Mononuclear cell (primary cell): Measurements from ENCODE around the gene PCDHGC5. TPM values are rescaled to one million over a fixed set of nuclear protein-coding genes. Genes with fewer than 3 reads are reported as not detected.
A peak's percentile ranks its signal among the peaks of the same experiment; 100 is the strongest.

ENCODE experiments used
- H3K27me3 ChIP-seq: 2 replicates; pipeline ENCODE4 v1.6.0; 2011; ENCODE audit warnings: low read length, control low read depth; ENCODE audit not compliant: insufficient read depth
- H3K4me1 ChIP-seq: 2 replicates; pipeline ENCODE4 v1.5.1; 2011; ENCODE audit warnings: mild to moderate bottlenecking, low read length, control low read depth; ENCODE audit not compliant: insufficient read depth
- H3K4me3 ChIP-seq: 2 replicates; pipeline ENCODE4 v1.5.1; 2011; ENCODE audit warnings: mild to moderate bottlenecking, low read length, moderate library complexity
- H3K9me3 ChIP-seq: 2 replicates; pipeline ENCODE4 v1.5.1; 2011; ENCODE audit warnings: low read depth, mild to moderate bottlenecking, control low read depth, low read length
- total RNA-seq: library from RNA; depleted of rRNA; stranded (reverse); fragments of >200 nt; gene quantifications from one replicate; pipeline ENCODE4 v1.2.3, GENCODE V29; 2012

PCDHGC5 gene
- total RNA-seq, 1 donor = not detected

- no peaks in the 10 kb centered on the region for H3K4me1 ChIP-seq
- no peak overlapping the region for H3K4me3 ChIP-seq
- no peaks in the 10 kb centered on the region for H3K27me3 ChIP-seq
- no peaks in the 10 kb centered on the region for H3K9me3 ChIP-seq
Observed at GRCh38 chr5:141501761-141502160, 12.9 kb downstream of the PCDHGC5 start.

GRCh38 chr5:141503681-141504080, 14.8 kb downstream of the PCDHGC5 start:
- no peaks in the 10 kb centered on the region for H3K9me3 ChIP-seq
- H3K4me1 ChIP-seq = no peaks in the 10 kb centered on the region
- no peak overlapping the region for H3K4me3 ChIP-seq
- no peaks in the 10 kb centered on the region for H3K27me3 ChIP-seq

GRCh38 chr5:141504216-141504615, 15.3 kb downstream of the PCDHGC5 start:
- Histone ChIP-seq H3K4me3 (no peak overlapping the region), H3K27me3 (no peaks in the 10 kb centered on the region), H3K4me1 (peaks cover 4% of the 10 kb centered on the region), H3K9me3 (no peaks in the 10 kb centered on the region)

- no peaks in the 10 kb centered on the region for H3K9me3 ChIP-seq
- H3K4me1 ChIP-seq = peaks cover 6% of the 10 kb centered on the region
- H3K27me3 ChIP-seq = no peaks in the 10 kb centered on the region
- no peak overlapping the region for H3K4me3 ChIP-seq
Observed at GRCh38 chr5:141506381-141507155, 17.7 kb downstream of the PCDHGC5 start.

GRCh38 chr5:141507387-141508091, 18.7 kb downstream of the PCDHGC5 start:
- no peaks in the 10 kb centered on the region for H3K9me3 ChIP-seq
- no peak overlapping the region for H3K4me3 ChIP-seq
- H3K27me3 ChIP-seq = no peaks in the 10 kb centered on the region
- peaks cover 9% of the 10 kb centered on the region for H3K4me1 ChIP-seq

GRCh38 chr5:141508440-141508797, 19.5 kb downstream of the PCDHGC5 start:
- peaks cover 18% of the 10 kb centered on the region for H3K4me1 ChIP-seq
- no peak overlapping the region for H3K4me3 ChIP-seq
- no peaks in the 10 kb centered on the region for H3K9me3 ChIP-seq
- H3K27me3 ChIP-seq = no peaks in the 10 kb centered on the region

- Histone ChIP-seq H3K4me1 (peaks cover 23% of the 10 kb centered on the region), H3K27me3 (no peaks in the 10 kb centered on the region), H3K4me3 (no peak overlapping the region), H3K9me3 (no peaks in the 10 kb centered on the region)
Observed at GRCh38 chr5:141508798-141509611, 20.1 kb downstream of the PCDHGC5 start.

GRCh38 chr5:141510160-141510559, 21.3 kb downstream of the PCDHGC5 start:
- H3K9me3 ChIP-seq = no peaks in the 10 kb centered on the region
- H3K27me3 ChIP-seq = no peaks in the 10 kb centered on the region
- H3K4me1 ChIP-seq = peaks cover 35% of the 10 kb centered on the region
- no peak overlapping the region for H3K4me3 ChIP-seq

- peaks cover 44% of the 10 kb centered on the region for H3K4me1 ChIP-seq
- no peaks in the 10 kb centered on the region for H3K9me3 ChIP-seq
- H3K27me3 ChIP-seq = no peaks in the 10 kb centered on the region
- no peak overlapping the region for H3K4me3 ChIP-seq
Observed at GRCh38 chr5:141510850-141511601, 22.1 kb downstream of the PCDHGC5 start.

- H3K27me3 ChIP-seq = no peaks in the 10 kb centered on the region
- no peak overlapping the region for H3K4me3 ChIP-seq
- H3K9me3 ChIP-seq = no peaks in the 10 kb centered on the region
- peaks cover 51% of the 10 kb centered on the region for H3K4me1 ChIP-seq
Observed at GRCh38 chr5:141511771-141512325, 23.0 kb downstream of the PCDHGC5 start.

GRCh38 chr5:141512390-141512910, 23.6 kb downstream of the PCDHGC5 start:
- Histone ChIP-seq H3K9me3 (no peaks in the 10 kb centered on the region), H3K4me1 (peaks cover 55% of the 10 kb centered on the region), H3K27me3 (no peaks in the 10 kb centered on the region), H3K4me3 (peak overlapping the region; percentile 39)

GRCh38 chr5:141512911-141513626, 24.2 kb downstream of the PCDHGC5 start:
- H3K4me3 ChIP-seq = peak overlapping the region; percentile 39
- no peaks in the 10 kb centered on the region for H3K27me3 ChIP-seq
- peaks cover 60% of the 10 kb centered on the region for H3K4me1 ChIP-seq
- no peaks in the 10 kb centered on the region for H3K9me3 ChIP-seq

- H3K9me3 ChIP-seq = no peaks in the 10 kb centered on the region
- H3K4me3 ChIP-seq = peak overlapping the region; percentile 39
- peaks cover 61% of the 10 kb centered on the region for H3K4me1 ChIP-seq
- no peaks in the 10 kb centered on the region for H3K27me3 ChIP-seq
Observed at GRCh38 chr5:141513627-141514329, 24.9 kb downstream of the PCDHGC5 start.
